H54 (cell line): ENCODE data around the gene PIEZO1.

Experiments
- DNase-seq: peaks from one replicate; pipeline ENCODE4 v3.0.0; 2011; ENCODE audit warnings: low spot score, mixed read lengths; ENCODE audit not compliant: insufficient read length
- FAIRE-seq: peaks from 3 replicates; lab custom pipeline; 2011; peaks lifted over from hg19 to GRCh38; lab: Jason Lieb, UNC
- POLR2A ChIP-seq: IDR thresholded peaks from 2 replicates; pipeline ENCODE4 v1.6.1; 2011; ENCODE audit warnings: low read depth, mild to moderate bottlenecking, low read length

Gene PIEZO1

DNA sequence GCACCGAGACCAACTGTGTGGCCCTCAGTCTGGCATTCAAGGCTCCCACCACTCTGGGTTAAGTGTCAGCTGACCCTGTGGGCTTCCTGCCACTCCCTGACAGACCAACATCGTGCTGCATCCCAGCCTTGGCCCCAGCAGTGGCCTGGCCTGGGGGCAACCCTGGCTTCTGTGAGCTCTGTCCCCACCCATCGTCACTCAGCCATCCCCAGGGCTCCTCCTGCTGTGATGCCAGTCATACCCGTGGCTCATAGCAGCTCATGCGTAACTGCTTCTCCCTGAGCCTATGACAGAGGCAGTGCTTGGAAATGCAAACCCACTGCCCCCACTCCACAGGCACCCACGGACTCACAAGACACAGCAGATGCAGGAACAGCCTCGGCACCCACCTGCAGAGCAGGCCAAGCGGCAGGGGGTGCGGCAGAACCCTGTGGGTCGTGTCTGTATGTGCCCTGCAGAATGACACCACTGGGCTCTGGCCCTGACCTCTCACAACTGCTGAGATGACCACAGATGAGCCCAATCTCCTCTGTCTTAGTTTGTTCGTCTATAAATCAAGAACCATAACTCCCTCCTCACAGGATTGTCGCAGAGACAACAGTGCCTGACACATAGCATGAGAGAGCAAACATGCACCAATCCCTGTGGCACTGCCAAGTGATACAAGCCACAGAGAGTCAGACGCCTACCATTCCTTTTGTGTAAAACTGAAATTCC is 26.6 kb downstream of the PIEZO1 start:
- no peak for TF ChIP-seq POLR2A
- DNase-seq (peak; percentile 54), FAIRE-seq (no peak)

DNA sequence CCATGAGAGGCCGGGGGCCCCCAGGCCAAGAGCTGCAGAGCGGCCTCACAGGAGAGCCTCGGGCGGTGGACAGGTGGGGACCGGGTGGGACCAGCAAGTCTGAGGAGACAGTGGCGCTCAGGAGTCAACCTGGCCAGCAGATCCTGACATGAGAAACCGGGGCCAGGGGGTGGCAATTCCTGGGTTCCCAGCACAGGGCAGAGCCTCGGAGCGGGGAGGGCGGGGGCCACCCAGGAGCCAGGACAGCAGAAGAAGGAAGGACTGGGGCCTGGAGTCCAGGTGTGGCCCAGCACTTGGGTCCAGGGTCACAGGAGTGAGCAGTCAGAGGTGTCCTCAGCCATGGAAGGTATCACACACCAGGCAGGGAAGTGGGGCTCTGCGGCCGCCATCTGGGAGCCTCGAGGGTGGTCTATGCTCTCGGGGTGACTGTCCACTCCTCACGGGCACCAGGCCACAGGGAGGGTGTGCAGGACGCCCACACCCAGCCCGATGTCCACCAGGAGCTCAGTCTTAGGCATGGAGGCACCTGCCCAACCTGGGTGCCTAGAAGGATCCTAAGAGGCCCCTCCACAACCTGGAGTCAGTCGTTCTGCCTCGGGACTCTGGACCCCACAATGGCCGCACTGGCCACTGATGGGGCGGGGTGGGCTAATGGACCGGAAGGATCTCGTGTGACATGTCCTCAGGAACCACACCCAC is 29.1 kb downstream of the PIEZO1 start:
- no peak for TF ChIP-seq POLR2A
- DNase-seq: no peak
- FAIRE-seq: no peak

DNA sequence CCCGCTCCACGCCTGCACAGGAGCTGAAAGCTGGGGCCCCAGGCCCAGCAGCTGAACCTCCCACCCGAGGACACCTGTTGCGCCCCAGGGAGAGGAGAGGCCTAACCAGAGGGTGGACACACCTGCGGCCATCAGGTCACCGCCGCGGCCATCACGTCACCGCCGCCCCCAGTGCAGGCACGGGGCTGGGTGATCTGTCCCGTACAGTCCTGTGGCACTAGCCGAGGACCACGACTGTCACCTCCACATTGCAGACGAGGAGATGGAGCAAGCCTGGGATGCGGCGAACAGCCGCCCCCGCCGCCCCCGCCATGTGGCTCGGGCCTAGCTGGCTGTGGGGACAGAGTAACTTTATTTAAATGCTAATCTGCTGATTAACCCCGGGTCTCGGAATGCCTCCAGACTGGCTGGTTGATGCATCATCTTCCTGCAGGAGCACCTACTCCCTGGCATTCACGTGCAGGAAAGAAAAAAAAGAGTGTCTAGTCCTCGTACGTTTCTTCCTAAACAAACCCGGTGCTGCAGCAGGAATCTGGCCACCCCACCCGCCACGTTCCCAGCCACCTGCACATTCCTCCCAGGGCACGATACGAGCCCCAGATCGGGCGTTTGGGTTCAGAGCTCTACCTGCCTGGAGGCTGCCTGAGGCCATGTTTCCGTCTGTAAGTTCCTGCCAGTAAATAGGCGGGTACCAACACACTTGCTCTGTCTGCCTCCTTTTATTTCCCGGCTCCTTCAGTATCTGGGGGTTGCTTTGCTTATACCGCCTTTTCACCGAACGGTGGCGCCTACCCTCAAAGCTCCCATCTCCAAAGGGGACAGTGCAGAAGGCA is 29.9 kb downstream of the PIEZO1 start:
- FAIRE-seq: no peak
- DNase-seq: peak; percentile 64
- TF ChIP-seq POLR2A: no peak

DNA sequence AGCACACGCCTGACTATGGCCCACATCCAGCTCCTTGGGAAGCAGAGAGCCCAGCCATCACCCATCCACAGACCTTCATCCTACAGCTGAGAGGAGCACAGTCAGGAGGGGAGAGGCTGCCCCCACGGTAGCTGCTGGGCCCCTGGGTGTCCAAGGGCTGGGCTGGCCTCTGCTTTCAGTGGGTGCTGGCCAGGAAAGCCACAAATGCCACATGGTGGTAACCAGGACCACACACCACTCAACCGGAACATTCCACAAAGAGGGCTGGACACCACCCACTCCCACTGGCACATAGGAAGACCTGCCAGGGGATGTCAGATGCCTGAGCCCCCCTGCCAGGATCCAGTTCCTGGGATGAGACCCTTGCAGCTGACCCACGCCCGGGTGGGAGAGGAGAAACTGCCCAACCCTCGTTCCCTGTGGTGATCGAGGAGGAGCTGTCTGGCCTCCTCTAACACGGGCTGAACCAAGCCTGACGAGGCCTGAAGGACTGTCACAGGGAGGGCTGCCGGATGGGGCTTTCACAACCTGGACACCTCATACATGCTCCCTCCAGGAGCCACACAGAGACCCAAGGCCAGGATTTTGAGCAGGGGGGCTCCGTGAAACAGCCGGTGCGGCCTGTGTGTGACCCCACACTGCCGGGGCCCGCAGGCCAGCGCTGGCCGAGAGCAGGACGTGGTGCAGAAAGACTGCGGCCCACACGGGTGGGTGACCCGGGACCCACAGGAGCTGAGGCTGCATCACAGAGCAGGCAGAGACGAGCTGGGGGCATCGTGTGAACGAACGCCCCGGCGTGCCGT is 30.7 kb downstream of the PIEZO1 start:
- DNase-seq (no peak), FAIRE-seq (no peak)
- no peak for TF ChIP-seq POLR2A

DNA sequence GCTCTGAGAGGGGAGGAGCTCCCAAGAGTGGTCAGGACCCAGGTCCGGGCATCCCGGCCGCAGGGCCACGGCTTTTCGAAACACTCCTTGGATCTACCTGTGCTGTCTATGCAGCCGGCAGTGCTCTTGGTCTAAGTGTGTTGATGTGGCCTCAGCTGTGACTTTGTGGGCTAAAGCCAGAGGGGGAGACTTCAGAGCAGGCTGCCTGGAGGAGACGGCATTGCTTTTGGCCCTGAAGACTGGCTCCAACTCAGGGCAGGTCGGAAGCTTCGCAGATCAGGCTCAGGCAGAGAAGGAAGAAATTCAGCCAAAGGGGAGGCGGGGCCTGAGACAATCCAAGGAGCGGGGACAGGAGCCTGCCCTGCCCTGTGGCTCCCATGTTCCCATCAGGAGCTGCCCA is 31.4 kb downstream of the PIEZO1 start:
- TF ChIP-seq POLR2A: no peak
- no peak for DNase-seq
- FAIRE-seq: no peak

DNA sequence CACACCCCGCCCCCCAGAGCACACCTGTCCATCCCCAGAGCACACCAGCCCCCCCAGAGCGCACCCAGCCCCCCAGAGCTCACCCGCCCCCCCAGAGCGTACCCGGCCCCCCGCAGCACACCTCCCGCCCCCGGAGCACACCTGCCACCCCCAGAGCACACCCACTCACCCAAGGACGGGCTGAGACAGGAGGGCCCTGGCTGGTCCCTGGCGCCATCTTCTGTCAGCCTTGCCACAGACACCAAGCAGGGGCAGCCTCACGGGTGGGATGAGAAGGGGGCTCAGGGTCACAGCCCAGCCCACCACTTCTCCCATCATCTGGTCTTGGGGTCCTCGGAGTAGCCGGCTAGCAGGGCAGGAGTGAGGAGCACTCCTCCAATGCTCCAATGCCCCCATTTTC is 31.8 kb downstream of the PIEZO1 start:
- no peak for TF ChIP-seq POLR2A
- FAIRE-seq: no peak
- DNase-seq: no peak

DNA sequence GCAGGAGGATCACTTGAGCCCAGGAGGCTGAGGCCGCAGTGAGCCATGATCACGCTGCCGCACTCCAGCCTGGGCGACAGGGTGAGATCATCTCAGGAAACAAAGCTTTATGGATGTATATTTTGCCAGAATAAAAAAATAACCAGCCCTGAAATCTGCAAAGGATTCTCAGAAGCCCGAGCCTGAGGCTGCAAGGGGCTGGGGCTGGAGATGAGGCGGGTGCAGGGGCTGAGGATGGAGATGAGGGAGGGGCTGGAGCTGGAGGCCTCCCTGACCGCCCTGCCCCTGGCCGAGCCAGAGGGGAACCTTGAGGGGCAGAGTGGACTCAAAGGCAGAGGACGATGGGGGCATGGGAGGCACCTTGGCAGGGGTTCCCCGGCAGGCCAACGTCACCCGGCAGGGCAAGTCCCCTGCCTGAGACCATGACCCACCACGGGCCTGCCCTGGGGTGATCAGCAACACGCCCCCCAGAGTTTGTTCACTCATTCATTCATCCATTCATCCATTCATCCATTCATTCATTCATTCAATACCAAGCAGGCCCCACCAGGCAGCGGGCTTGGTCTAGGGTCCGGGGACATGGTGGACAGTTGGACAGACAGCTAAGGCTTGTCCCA is 32.5 kb downstream of the PIEZO1 start:
- TF ChIP-seq POLR2A: no peak
- FAIRE-seq (no peak), DNase-seq (no peak)

DNA sequence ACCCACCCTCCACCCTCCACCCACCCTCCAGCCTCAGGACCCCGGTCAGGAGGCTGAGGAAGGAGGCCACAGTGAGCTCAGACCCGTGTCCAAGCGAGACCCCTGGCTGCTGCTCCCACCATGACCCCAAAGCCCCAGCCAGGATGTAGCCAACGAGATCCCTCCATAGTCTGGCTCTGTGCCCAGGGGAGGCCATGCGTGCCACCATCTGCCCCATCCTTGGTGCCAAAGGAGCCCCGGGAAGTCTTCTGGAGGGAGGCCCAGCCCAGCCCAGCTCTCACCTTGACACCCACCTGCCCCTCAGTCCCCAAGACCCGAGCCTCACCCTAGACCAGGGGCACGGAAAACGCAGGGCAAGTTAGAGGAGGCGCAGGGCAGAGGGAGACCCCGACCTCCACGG is 34.2 kb downstream of the PIEZO1 start:
- DNase-seq (no peak), FAIRE-seq (no peak)
- no peak for TF ChIP-seq POLR2A

DNA sequence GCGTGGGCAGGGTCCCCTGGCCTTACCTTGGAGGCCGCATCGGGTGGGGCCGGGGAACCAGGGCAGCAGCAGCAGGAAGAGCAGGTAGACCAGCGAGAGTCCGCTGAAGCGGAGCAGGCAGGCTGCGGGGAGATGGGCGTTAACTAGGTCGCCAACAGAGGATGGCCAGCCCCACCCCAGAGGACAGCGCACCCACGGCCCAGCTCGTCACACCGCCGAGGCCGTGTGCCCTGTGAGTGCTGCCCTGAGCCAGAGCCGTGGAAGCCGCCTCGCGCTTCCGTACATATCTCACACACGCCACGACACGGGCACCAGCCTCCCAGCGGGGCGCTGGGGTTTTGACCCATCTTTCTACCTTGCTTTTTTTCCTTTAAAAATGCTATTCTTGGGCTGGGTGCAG is 35.7 kb downstream of the PIEZO1 start:
- DNase-seq (no peak), FAIRE-seq (no peak)
- no peak for TF ChIP-seq POLR2A

DNA sequence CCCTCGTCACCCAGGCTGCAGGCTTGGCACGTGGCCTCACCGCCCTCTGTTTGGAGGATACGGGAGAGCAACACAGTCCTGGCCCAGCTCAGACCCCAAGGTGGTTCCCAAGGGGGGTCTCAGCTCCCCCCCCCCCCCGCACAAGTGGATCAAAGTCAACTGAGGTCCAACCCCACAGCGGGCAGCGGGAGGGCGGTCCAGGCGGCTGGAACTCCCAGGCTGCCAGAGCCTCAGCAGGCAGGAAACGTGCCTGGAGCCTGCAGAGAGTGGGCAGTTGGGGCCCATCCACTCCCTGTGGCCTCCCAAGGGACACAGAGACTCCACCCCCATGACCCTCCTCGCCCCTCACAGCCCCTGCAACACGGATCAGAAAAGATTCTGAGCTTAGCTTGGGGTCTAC is 36.7 kb downstream of the PIEZO1 start:
- TF ChIP-seq POLR2A: no peak
- no peak for DNase-seq
- no peak for FAIRE-seq

DNA sequence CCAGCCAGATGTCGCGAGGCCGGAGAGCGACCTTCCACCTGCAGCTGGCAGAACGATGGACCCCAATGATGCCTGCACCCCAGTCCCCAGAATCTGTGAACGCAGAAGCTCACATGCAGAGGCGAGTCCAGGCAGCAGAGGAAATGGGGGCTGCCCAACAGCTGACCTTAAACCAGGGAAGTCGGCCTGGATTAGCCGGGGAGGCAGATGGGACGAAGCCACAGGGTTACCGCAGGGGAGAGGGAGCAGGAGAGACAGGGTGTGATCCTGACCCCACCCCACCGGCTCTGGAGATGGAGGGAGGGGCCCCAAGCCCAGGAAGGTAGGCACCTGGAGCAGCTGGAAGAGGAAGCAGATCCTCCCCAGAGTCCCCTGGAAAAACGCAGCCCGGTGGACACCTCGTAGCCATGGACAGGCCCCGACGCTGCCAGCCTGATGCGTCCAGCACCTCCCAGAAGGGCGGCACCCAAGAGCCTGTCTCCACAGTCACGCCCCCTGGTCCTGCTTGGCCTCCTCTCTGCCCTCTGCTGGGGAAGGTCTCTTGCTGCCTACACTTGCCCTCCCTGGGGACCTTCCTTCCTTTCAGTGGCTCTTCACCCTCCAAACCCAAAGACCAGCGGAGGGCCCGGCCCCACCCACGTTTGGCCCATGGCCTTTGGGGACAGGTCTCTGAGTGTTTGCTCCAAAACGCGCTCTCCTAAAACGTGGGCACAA is 37.3 kb downstream of the PIEZO1 start:
- DNase-seq (peak; percentile 97), FAIRE-seq (no peak)
- TF ChIP-seq POLR2A: no peak

DNA sequence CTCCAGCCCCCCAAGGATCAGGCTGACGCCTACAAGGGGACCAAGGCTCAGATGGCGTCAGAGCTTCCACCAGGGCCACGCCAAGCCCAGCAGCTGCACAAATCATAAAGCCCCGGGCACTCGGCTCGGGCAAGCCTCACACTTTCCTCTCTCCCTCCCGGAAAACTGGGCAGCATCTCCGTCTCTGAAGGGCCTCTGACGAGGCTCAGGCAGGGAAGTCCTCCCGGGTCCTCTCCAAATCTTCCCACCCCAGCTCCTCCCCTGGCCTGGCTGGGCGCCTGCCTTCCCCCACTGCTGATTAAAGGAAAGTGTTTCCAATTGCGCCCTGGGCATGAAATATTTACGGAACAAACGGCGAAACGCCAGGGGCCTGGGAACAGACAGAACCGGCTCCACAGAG is 38.5 kb downstream of the PIEZO1 start:
- FAIRE-seq: no peak
- no peak for TF ChIP-seq POLR2A
- no peak for DNase-seq
